ENCODE measurements around the gene ZFP57.

The ZFP57 gene

DNA sequence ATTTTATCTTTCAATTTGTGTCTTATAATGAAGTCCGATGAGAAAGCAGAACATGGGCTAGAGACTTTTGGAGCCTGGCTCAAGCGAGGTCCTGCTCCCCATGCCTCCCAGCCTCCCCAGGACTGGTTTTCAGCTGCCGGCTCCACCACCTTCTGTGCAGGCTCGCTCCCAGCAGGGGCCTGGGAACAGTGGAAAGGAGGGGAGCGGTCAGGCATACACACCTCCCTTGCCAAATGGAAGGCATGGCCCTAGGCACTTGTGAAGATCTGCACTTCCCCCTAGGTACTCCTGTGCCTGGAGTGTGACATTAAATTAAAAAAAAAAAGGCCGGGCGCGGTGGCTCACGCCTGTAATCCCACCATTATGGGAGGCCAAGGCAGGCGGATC, 28.8 kb downstream of the ZFP57 start:
- no peaks in the 10 kb centered on the region for H3K36me3 ChIP-seq (ENCODE audit: insufficient read depth, low read length)

GRCh38 chr6:29651413-29652197, 29.3 kb downstream of the ZFP57 start:
- H3K4me3 ChIP-seq: no peak overlapping the region
- no peaks in the 10 kb centered on the region for H3K36me3 ChIP-seq (ENCODE audit: insufficient read depth, low read length)
- H3K9me3 ChIP-seq (ENCODE audit: low read depth, low read length): no peaks in the 10 kb centered on the region
- no peak for DNase-seq (ENCODE audit: low read depth, low spot score)
- H3K9ac ChIP-seq (ENCODE audit: insufficient read length): no peak overlapping the region
- no peak overlapping the region for H3K27ac ChIP-seq
- TF ChIP-seq POLR2AphosphoS5 (IDR thresholded peaks at IDR 0.05; ENCODE audit: borderline replicate concordance, low read depth, low read length) (no peak), EZH2 (IDR thresholded peaks at IDR 0.05) (no peak)

More for the DNA sequence above, 28.8 kb downstream of the ZFP57 start:
- Histone ChIP-seq H3K27ac (no peak overlapping the region), H3K9ac (ENCODE audit: insufficient read length) (no peak overlapping the region), H3K4me3 (no peak overlapping the region), H3K9me3 (ENCODE audit: low read depth, low read length) (no peaks in the 10 kb centered on the region)
- DNase-seq (ENCODE audit: low read depth, low spot score): no peak
- TF ChIP-seq EZH2 (IDR thresholded peaks at IDR 0.05): no peak
- TF ChIP-seq POLR2AphosphoS5 (IDR thresholded peaks at IDR 0.05; ENCODE audit: borderline replicate concordance, low read depth, low read length): no peak
- TF ChIP-seq FOXP2 (optimal IDR thresholded peaks at IDR 0.05; ENCODE audit: control extremely low read depth, extremely low read length, insufficient read depth): no peak

DNA sequence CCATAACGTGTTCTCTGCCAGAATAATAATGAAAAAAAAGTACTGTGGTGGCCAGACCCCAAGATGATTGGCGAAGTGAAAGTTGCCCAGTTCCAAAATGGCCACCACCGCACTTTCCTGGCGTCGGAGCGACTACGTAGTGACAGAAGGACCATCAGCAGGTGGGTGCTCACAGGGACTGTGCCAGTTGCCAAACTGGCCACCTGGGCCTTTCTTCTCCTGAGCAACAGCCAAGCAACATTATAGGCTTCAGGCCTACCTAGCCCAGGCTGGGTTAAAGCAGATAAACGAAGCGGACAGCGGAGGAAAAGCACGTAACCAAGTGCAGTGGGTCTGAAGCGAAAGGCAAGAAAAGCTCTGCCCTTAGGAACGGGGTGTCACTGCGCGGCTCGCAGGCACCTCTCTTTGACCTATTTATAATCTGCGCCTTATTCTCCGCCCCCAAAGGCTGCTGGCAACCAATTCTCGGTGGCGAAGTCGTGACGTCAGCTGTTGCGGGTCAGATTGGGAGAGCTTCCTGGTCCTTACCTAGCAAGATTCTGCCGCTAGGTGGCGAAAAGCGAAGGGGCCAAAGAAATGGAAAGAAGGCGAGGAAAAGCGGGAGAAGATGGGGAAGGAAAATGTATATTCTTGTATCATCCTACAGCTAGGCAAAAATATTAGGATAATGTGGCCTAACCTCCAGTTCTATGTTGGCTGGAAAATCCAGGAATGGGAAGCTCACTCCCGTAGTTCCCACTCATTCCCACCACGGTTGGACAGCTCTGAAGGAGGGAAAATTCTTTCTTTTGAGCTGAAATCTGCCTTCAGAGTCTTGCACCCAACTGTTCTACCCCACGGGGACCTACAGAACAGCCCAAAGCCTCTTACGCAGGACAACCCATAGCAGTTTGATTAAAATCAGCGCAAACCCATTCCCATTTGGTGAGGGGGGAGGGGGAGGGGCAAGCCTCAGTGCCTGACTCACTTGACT, 31.0 kb downstream of the ZFP57 start:
- Histone ChIP-seq H3K9me3 (ENCODE audit: low read depth, low read length) (no peaks in the 10 kb centered on the region), H3K27ac (no peak overlapping the region), H3K36me3 (ENCODE audit: insufficient read depth, low read length) (no peaks in the 10 kb centered on the region), H3K4me3 (peak overlapping the region; percentile 83), H3K9ac (ENCODE audit: insufficient read length) (peak overlapping the region; percentile 66)
- DNase-seq (ENCODE audit: low read depth, low spot score): peak; percentile 95
- TF ChIP-seq POLR2AphosphoS5 (IDR thresholded peaks at IDR 0.05; ENCODE audit: borderline replicate concordance, low read depth, low read length) (peak; percentile 80), FOXP2 (optimal IDR thresholded peaks at IDR 0.05; ENCODE audit: control extremely low read depth, extremely low read length, insufficient read depth) (no peak)

GRCh38 chr6:29647927-29648642, 32.9 kb downstream of the ZFP57 start:
- TF ChIP-seq POLR2AphosphoS5 (IDR thresholded peaks at IDR 0.05; ENCODE audit: borderline replicate concordance, low read depth, low read length) (no peak), EZH2 (IDR thresholded peaks at IDR 0.05) (no peak), FOXP2 (optimal IDR thresholded peaks at IDR 0.05; ENCODE audit: control extremely low read depth, extremely low read length, insufficient read depth) (no peak)
- DNase-seq (ENCODE audit: low read depth, low spot score): no peak
- H3K9ac ChIP-seq (ENCODE audit: insufficient read length): no peak overlapping the region

DNA sequence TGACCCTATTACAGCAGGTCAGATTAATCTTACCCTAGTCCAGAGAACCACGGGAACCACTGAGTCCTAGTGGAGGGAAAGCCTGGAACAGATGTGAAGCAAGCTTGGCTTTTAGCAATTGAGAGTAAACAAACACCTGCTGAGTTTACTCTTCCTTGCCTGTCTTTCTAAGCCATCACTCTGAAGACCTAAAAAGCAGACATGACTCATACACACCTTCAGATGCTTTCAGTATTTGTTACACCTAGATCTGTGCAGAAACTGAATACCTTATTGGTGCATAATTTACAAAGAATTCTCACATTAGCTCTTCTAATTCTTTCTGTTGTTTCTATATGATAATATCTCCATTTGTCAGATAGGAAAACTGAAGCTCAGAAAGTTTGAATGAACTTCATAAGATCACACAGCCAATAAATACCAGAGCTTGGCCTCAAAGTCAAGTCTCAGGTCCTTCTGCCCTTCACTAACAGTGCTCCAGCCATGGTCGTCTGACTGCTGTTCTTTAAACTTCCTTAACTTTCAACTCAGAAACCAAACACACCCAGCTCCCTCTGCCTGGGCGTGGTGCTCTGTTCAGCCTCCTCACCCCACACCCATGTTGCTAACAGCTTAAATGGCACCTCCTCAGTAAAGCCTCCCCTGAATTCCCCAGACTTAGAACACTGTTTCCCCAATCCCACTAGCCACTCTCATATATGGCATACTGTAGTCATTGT, 39.4 kb downstream of the ZFP57 start:
- H3K27ac ChIP-seq: no peak overlapping the region
- DNase-seq (ENCODE audit: low read depth, low spot score): no peak
- no peaks in the 10 kb centered on the region for H3K9me3 ChIP-seq (ENCODE audit: low read depth, low read length)
- H3K36me3 ChIP-seq (ENCODE audit: insufficient read depth, low read length): no peaks in the 10 kb centered on the region
- no peak overlapping the region for H3K4me3 ChIP-seq
- no peak for TF ChIP-seq EZH2 (IDR thresholded peaks at IDR 0.05)
- no peak for TF ChIP-seq POLR2AphosphoS5 (IDR thresholded peaks at IDR 0.05; ENCODE audit: borderline replicate concordance, low read depth, low read length)
- TF ChIP-seq FOXP2 (optimal IDR thresholded peaks at IDR 0.05; ENCODE audit: control extremely low read depth, extremely low read length, insufficient read depth): no peak
- no peak overlapping the region for H3K9ac ChIP-seq (ENCODE audit: insufficient read length)

More at GRCh38 chr6:29647927-29648642, 32.9 kb downstream of the ZFP57 start:
- Histone ChIP-seq H3K27ac (no peak overlapping the region), H3K4me3 (no peak overlapping the region), H3K9me3 (ENCODE audit: low read depth, low read length) (no peaks in the 10 kb centered on the region), H3K36me3 (ENCODE audit: insufficient read depth, low read length) (no peaks in the 10 kb centered on the region)

- H3K9me3 ChIP-seq (ENCODE audit: low read depth, low read length): no peaks in the 10 kb centered on the region
These were observed 43.7 kb downstream of the ZFP57 start for GRCh38 chr6:29637247-29637646.

DNA sequence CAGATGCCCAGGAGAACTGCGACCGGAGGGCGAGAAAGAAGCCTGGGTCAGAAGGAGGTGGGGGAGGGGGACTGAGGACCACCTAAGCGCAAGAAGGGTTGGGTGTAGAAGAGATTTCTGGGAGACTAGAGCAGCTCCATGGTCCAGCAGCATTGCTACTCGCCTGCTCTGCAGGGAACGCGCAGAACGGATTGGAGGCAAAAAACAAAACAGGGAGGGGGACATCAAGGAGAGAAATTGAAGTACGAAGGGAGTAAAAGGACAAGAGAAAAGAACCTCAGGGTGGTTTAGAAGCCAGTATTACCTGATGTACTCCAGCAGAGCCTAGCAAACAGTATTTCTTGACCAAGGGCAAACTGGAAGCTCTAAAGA, 47.4 kb downstream of the ZFP57 start:
- peak overlapping the region; percentile 95 for H3K4me3 ChIP-seq
- H3K9ac ChIP-seq (ENCODE audit: insufficient read length): peak overlapping the region; percentile 76
- H3K9me3 ChIP-seq (ENCODE audit: low read depth, low read length): no peaks in the 10 kb centered on the region
- peak overlapping the region; percentile 64; the same call in 1 of the 2 replicates for H3K27ac ChIP-seq
- H3K36me3 ChIP-seq (ENCODE audit: insufficient read depth, low read length): no peaks in the 10 kb centered on the region
- TF ChIP-seq FOXP2 (optimal IDR thresholded peaks at IDR 0.05; ENCODE audit: control extremely low read depth, extremely low read length, insufficient read depth) (no peak), POLR2AphosphoS5 (IDR thresholded peaks at IDR 0.05; ENCODE audit: borderline replicate concordance, low read depth, low read length) (no peak), EZH2 (IDR thresholded peaks at IDR 0.05) (no peak)
- DNase-seq (ENCODE audit: low read depth, low spot score): no peak

More at GRCh38 chr6:29637247-29637646, 43.7 kb downstream of the ZFP57 start:
- H3K36me3 ChIP-seq (ENCODE audit: insufficient read depth, low read length): no peaks in the 10 kb centered on the region
- no peak overlapping the region for H3K9ac ChIP-seq (ENCODE audit: insufficient read length)
- TF ChIP-seq FOXP2 (optimal IDR thresholded peaks at IDR 0.05; ENCODE audit: control extremely low read depth, extremely low read length, insufficient read depth): no peak
- TF ChIP-seq EZH2 (IDR thresholded peaks at IDR 0.05): no peak
- TF ChIP-seq POLR2AphosphoS5 (IDR thresholded peaks at IDR 0.05; ENCODE audit: borderline replicate concordance, low read depth, low read length): no peak
- H3K4me3 ChIP-seq: no peak overlapping the region
- DNase-seq (ENCODE audit: low read depth, low spot score): no peak
- no peak overlapping the region for H3K27ac ChIP-seq

Measured in SK-N-MC (cell line).